CD4-positive, alpha-beta T cell treated with Interleukin-6 for 4 hours (primary cell): ENCODE results near the gene SDCCAG8.
A peak's percentile ranks its signal among the peaks of the same experiment; 100 is the strongest.

Experiments used
- DNase-seq: peaks from one replicate; pipeline ENCODE4 v3.0.0-alpha.2; 2020; ENCODE audit warnings: mixed read lengths

Gene SDCCAG8

DNA sequence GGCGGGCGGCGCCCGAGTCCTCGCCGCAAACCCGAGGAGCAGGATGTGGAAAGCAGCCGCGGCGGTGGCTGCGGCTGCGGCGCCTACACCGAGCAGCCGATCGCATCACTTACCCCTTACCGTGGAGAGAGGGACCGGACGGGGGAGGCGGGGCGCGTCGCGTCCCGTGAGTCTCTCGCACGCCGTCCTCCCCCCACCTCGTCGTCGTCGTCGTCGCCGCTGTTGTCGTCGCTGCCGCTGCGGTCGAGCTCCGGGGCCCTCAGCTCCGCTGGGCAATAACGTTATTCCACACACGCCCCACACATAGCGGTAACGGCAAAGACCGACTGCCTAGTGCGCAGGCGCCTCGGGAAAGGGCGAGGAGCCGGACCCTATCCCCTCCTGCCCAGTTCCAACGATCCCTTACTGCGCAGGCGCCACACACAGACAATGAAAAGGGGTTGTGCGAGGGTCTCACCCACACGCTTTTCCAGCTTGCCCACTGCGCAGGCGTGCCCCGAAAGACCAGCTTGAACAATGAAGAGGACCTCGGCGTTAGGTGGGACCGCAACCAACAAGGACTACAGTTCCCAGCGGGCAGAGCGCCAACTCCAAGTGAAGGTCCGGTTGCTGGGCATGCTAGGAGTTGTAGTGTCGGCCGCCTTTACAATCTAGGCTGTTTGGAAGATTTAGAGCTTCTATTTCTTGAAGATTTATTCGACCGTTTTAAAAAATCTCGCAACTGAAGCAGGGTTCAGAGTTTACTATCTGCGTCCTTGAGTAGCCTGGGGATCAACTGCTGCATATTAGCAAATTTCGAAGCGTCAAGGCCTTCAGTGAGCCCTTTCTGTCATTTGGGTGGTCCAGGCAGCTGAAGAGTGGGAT, 682 bp upstream of the SDCCAG8 start, which contains the start of gene CEP170:
CEP170 (minus strand) TSS at position 355 of the 864 bp plus-strand sequence. CDS start 30,001 bp downstream, outside the sequence.
- peak; percentile 92 for DNase-seq

DNA sequence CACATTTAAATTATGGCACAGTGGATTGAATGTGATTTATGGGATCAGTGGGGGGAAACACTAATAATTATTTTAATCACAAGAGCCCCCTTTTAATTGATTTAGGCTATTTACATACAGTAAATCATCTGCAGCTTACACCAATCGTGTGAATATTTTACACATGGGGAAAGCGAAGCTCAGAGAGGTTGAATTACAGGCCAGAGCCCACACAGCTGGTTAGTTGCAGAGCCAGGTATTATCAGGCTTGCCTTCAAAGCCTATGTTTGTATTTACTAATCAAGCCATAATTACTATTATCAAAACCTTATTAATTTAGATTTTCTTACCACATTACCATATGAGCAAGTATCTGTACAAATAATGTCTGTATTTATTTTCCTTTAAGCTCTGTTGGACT, 749 bp downstream of the SDCCAG8 start:
- no peak for DNase-seq

DNA sequence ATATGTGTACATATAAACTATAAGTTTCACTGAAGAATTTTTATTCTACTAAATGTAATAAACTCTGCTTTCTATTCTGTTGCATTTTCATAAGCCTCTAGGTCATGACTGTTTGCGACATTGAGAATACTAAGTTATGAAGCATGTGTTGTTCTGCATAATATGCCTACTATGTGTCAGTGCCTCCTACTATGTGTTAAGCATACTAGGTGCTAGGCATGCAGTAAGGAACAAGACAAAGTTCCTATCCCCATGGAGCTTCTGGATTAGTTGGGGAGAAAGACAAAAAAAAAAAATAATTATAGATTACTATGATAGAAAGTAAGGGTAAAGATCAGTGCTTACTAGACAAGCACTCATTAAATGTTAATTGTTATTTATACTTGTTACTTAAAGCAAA, 1.3 kb downstream of the SDCCAG8 start:
- no peak for DNase-seq

DNA sequence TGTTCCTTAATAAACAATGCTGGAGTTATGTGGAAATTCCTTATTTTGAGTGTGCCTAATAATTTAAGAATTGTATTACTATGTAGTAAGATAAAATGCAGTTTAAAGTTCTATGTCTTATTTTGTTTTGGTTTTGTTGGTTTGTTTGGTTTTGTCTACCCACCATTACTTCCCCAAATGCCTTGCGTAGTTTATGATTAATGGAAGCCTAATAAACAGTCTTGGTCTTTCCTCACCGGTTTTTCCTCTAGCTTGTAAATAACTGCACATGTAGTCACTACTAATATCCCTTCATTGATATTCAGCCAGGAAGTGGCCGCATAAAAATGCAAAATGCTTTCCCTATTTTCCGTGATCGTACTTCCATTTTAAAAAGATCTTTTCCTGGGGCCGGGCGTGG, 2.9 kb downstream of the SDCCAG8 start:
- no peak for DNase-seq

DNA sequence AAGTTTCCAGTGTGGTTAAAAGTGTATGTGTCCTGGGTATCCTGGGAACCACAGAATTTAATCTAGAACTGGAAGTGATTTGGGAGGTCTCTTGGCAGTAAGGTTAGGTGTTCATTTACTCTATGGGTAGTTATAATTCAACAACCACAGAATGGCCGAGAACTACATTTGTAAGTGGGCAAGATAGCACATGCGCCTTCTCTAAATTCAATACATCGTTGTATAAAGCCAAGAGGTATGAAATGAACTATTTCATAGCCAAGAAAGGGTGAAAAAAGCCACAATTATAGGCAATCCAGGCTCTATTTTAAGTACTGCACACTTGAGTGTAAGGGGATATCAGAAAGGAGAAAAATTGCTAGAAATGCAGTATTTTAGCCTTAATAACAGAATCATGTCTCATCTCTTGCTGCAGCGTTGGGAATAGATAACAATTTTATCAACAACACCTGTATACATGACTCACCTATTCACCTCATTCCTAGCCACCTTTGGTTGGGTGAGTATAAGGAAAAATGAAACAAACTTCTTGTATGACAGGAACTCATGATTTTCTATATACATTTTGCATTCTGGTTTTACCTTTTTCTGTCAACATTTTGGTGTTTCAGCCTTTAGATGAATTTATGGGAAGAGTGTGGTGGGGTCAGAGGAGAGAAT, 4.5 kb downstream of the SDCCAG8 start:
- DNase-seq: no peak

DNA sequence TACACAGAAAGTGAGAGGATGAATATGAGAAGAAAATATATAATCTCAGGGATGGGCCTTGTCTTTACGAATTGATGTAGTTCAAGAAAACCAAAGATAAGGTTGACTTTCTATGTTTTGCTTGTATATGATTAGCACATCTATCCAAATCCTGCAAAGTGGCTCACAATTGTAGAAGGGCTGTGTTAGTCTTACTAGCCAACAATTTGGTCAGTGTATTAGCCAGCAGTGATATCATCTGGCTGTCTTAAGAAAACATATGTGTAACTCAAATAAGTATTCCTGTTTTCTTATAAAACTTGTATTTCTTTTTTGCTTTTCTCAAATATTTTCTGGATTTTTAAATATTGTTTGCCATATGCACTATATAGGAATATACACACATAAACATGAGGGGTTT, 5.5 kb downstream of the SDCCAG8 start:
- DNase-seq: no peak

DNA sequence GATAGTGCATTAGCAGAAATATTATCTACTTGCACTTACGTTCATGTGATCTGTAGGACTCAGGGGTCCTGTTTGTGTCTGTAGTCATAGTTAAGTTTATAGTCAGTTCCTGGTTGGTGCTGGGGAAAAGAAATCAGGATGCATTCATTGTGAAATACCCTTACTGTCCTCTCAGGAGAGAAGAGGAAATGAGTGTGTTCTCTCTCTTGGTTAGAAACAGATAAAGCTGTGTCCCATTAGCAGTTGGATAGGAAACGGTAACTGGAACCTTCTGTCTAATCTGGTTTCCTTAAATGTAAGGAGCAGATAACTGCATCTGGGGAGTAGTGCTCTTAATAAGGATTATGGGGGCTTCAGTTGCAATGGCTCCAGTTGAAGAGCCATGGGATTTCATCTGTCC, 8.9 kb downstream of the SDCCAG8 start:
- no peak for DNase-seq

DNA sequence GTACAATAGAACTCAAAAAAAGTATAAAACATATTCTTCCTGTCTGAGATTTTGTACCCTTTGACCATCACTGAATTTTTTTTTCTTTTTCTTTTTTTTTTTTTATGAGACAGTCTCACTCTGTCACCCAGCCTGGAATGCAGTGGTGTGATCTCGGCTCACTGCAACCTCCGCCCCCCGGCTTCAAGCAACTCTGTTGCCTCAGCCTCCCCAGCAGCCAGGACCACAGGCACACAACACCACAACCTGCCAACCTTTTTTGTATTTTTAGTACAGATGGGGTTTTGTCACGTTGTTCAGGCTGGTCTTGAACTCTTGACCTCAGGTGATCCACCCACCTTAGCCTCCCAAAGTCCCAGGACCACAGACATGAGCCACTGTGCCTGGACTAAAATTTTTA, 10.4 kb downstream of the SDCCAG8 start:
- no peak for DNase-seq

DNA sequence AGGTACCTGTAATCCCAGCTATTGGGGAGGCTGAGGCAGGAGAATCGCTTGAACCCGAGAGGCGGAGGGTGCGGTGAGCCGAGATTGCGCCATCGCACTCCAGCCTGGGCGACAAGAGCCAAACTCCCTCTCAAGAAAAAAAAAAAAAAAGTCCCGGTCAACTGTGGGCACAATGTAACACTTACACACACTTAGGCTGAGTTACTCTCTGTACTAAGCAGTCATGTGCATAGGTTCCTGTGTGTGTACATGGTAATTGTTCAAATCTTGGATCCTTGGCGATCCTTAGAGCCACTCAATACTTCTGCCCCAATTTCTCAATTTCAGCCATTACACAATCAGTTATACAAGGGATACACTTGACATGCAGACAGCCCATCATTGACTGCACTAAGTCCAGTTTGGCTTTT, 11.6 kb downstream of the SDCCAG8 start:
- DNase-seq: no peak

DNA sequence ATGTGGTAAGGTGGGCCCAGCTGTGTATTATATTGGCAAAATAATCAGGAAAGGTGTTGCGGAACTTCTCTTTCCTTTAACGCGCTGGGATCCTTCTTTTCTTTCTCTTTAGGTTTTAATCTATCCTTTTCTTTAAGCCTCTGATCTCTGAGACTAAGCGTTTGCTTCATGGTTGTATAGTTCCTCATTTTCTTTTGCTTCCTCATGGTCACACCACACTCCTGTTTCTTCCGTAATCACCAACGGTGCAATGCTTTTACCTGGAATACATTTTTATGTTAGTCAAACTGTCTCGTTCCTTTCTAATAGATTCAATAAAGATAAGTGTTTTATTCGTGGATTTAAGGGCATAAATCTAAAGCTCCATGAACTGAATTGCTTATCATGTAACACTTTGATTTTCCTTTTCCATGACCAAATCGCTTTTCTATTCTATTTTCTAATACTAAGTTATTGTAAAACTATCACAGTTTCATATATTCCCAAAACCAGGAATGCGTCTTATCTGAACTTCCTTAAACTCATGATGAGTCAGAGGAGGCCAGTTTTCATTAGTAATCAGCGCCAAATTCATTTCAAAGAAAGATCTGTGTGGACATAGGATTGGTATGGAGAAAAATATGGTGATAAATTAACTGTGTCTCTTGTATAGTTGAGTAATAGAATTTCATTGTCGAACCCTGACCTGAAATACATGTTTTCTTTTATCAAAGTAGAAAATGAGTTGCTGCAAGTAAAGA, 12.2 kb downstream of the SDCCAG8 start:
- no peak for DNase-seq

DNA sequence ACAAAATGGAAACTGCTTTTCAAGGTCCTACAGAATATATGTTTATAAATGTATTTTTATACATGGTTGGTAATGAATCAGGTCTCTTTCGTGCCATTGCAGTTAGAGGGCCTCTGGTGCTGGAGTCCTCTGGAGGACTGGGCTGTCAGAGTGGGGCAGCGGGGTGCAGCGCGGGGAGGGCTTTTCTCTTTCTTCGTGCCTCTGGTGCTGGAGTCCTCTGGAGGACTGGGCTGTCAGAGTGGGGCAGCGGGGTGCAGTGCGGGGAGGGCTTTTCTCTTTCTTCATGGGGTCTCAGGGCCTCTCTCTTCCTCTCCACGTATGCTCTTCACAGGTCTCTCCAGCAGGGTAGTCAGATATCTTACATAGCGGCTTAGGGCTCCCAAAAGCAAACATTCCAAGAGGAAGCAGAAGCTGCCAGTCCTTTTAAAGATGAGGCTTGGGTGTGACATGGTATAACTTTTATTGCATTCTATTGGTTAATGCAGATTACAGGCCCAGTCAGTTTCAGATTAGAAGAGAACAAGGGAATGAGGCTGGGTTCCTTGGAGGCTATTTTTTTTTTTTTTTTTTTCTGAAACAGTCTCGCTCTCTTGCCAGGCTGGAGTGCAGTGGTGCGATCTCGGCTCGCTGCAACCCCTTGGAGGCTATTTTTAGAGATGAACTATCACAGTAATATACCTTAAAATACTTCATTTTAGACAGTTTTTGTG, 13.1 kb downstream of the SDCCAG8 start:
- no peak for DNase-seq

DNA sequence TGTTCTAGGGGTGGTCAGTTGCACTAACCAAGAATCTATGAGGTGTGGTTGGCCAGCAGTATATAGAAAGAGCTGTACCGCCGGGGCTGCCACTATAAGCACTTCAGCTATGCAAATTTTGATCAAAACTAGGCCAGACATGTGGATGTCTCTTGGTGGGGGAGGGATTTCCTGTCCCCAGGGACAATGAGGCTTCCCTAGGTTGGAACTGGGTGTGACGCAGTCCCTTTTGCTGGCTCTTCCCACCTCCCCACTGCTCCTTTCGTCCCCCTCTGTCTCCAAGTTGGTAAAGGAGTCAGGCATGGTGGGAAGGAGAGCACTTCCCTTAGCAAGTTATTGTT, 13.6 kb downstream of the SDCCAG8 start:
- no peak for DNase-seq

DNA sequence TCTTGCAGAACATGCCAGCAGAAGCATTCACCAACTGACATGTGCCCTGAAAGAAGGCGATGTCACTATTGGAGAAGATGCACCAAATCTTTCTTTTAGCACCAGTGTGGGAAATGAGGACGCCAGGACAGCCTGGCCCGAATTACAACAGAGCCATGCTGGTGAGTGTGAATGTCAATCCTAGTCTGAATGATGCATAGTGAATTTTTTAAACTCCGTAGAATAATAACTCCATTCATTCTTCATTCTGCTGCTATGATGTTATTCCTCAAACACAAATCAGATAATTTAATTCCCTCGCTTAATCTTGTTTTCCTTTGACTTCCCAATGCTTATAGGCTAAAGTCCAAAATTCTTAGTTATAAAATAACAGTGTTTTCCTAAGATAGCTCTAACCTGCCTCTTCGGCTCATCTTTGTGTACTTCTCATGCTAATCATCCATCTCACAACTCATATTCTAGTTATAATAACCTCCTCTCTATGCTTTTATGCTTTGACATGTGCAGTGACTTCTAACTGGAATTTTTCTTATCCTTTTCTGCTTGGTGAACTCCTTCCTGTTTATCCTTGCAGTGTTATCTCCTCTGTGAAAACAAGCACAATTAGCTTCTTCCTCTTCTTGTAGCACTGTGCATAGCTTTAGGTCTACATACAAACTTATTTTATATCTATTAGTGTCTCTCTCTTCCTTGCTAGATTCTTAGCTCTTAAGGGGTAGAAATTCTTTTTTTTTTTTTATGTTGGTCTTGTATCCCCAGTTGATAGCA, 14.4 kb downstream of the SDCCAG8 start:
- no peak for DNase-seq

DNA sequence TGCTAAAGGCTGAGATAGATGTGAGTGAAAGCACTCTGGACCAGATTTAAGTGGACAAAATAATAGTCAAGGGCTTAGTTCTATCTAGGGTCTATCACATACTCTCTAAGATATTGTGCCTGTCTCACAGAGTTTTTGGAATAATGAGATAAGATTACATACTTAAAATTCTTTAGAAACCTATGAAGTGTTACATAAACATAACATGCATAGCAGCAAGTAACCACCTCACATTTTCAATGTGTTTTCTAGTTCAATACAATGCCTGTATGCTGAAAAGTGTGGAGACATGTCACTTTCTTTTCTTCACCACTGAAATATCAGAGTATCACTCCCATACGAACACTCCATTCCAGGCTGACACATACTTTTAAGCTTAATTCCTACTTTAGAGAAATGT, 16.2 kb downstream of the SDCCAG8 start:
- DNase-seq: no peak

DNA sequence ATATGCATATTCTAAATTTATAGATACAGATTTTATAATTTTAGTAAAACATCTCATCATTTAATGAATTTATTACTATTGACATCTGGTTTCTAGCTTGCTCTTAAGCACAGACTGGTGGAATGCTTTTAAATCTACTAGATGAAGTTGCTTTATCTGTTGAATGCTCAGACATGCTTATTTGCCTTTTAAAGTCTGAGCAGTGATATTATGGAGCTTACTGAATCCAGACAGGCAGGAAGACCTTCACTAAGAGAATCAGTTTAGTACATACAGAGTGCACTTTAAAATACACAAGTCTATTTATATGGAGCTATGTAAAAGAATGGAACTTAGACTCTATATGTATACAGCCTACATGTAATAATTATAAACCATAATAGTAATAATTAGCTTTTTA, 16.6 kb downstream of the SDCCAG8 start:
- DNase-seq: no peak

DNA sequence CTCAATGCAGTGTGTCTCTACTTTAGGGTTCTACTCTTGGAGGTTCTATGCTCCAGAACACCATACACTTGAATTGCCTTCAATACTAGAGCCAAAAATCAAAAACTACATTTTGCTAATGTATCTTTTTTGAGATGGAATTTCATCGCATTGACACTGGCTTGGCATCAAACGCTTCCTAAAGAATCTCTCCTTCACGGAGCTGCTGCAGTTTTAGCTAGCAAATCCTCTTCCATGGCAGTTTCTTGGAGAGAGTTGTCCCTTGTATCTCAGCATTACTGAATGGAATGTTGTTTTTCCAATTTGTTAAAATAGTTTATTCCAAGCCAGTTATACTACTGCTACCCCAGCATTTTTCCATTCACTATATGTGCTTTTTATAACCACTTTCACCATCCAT, 17.7 kb downstream of the SDCCAG8 start:
- no peak for DNase-seq

DNA sequence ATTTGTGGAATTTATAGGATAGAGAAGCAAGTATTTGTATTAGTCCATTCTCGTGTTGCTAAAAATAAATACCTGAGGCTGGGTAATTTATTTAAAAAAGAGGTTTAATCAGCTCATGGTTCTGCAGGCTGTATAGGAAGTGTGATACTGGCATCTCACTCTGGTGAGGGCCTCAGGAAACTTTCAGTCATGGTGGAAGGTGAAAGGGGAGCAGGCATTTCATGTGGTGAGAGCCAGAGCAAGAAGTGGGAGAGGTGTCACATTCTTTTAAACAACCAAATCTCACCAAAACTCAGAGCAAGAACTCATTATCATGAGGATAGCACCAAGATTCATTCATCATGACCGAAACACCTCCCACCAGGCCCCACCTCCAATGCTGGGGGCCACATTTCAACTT, 18.1 kb downstream of the SDCCAG8 start:
- DNase-seq: no peak

DNA sequence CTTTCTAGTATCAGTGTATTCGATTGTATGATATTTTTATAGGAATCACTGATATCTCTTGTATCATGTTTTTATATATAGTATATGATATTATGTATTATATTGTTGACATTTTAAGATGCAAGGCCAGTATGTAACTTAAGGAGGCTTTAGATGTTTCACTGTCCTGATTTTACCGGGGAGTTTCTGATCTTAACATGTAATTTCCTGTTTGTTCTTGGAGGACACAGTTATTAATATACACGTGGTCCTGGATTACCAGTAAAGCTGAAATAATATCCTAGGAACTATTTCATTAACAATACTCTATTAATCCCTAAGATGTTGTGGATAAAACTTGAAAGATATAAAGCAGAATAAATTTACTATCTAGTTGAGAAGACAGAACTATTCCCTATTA, 19.5 kb downstream of the SDCCAG8 start:
- no peak for DNase-seq

DNA sequence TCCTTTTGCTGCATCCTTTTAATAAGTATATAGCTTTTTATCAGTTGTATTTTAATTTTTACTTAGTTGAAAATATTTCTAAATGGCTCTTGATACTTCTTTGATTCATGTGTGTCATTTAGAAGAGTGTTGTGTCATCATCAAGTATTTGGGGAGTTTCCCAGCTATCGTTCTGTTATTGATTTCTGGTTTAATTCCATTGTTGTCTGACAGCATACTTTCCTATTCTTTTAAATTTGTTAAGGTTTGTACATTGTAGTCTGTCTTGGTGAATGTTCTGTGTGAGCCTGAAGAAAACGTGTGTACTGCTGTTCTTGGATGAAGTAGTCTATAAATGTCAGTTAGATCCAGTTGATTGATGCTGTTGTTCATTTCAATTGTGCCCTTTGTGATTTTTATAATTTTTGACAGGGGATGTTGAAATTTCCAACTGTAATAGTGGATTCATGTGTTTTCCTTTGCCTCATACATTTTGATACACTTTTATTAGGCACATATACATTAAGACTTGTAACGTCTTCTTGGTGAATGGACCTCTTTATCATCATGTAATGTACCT, 24.8 kb downstream of the SDCCAG8 start:
- DNase-seq: no peak

DNA sequence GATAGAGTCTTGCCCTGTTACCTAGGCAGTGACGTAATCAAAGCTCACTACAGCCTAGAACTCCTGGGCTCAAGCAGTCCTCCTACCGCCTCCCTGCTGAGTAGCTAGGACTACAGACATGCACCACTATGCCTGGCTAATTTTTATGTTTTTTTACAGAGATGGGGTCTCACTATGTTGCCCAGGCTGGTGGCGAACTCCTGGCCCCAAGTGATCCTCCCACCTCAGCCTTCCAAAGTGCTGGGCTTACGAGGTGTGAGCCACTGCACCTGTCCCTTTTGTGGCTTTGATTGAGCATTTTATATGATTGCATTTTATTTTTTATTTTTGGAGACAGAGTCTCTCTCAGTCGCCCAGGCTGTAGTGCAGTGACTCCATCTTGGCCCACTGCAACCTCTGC, 25.8 kb downstream of the SDCCAG8 start:
- no peak for DNase-seq

DNA sequence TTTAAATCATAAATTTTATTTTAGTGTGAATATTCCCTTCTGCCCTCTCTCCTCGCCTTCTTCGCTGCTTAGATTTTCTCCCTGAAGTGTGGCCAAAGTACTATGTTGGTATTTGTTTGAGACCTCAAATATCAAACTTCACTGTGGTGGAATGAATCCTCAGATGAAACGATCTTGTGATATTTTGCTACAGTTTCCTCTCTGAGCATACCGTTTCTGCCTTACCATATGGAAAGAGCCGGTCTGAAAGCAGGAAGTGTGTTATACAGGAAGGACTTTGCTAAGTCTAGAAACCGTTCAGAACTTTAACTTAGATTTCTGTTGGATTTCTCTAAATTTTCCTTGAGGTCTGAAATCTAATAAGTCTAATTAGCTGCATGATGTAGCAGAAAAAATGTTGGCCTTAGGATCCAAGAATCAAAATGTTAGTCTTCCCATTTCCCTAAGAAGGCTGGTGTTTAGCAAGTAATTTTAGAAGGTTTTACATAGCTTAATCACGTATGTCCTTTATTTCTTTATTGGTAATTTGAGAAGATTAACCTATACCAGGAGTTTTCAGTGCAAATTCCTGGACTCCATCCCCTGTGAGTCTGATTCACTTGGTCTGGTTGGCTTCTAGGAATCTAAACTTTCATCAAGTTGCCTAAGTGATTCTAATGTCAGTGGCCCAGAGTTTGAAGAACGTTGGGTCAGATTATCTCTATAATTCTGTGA, 30.7 kb downstream of the SDCCAG8 start:
- DNase-seq: no peak

DNA sequence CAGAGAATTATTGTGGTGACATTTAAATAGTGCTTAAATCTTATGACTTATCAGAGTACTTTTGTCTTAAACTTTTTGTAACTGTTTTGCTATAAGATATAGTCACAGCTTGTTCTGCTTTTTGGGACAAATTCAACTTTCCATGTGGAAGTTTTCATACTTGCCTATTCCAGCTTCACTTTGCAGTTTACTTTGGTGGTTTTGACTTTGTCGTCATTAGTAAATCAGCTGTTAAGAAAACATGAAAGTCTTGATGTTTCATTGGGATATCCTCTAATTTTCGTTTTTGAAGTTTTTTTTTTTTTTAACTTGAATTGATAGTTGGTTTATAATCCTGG, 31.3 kb downstream of the SDCCAG8 start:
- no peak for DNase-seq
